Mucosa of descending colon (tissue), 3 donors: ENCODE measurements around the gene SHLD1. TPM values are rescaled to one million over a fixed set of nuclear protein-coding genes. Genes with fewer than 3 reads are reported as not detected.

Source experiments
- ATAC-seq: fragments of 200-7000 bp; cut with Tn5 transposase; one replicate; pipeline ENCODE4 v1.9.1; 2020; ENCODE audit warnings: mild to moderate bottlenecking, moderate library complexity
- DNase-seq, 3 donors: peaks; one replicate each; pipeline ENCODE4 v3.0.0-alpha.2; 2020
- H3K36me3 ChIP-seq: fragments of 200-600 bp; one replicate; pipeline ENCODE4 v1.8.0; 2021; ENCODE audit warnings: low read depth, mild to moderate bottlenecking
- H3K4me1 ChIP-seq: fragments of 200-600 bp; one replicate; pipeline ENCODE4 v1.8.0; 2021; ENCODE audit warnings: low read depth, mild to moderate bottlenecking
- H3K4me3 ChIP-seq: fragments of 200-600 bp; one replicate; pipeline ENCODE4 v1.8.0; 2021; ENCODE audit warnings: mild to moderate bottlenecking
- H3K9me3 ChIP-seq: fragments of 200-600 bp; one replicate; pipeline ENCODE4 v1.8.0; 2021; ENCODE audit warnings: mild to moderate bottlenecking
- CTCF ChIP-seq: fragments of 200-600 bp; IDR thresholded peaks from one replicate; pipeline ENCODE4 v1.8.0; 2022; ENCODE audit warnings: antibody characterized with exemption, mild to moderate bottlenecking
- intact Hi-C, 2 donors: fragments of 100-400 bp; cut with DNase I in 1 of 2; cut with micrococcal nuclease in 1 of 2; formaldehyde crosslinking; loops; one replicate each; pipeline versions ENCODE4 v1.11.0 to v1.11.1; 2022; cut with DNase I, micrococcal nuclease
- total RNA-seq, 3 donors: library from RNA; stranded (reverse); fragmentation: NEBNext Ultra II Directional in 2 of 3; extraction: Animal tissue kit (Norgen Biotek cat#: 25700) in 2 of 3; gene quantifications; one replicate each; pipeline versions ENCODE4 v1.2.1 to v1.2.4, GENCODE V29; 2021 to 2023
- donor health status: DM: no; HTN: no; CAD: no; lungs with moderate emphysema.
- donor health status: DM: no; HTN: no; CAD: no.
- donor health status: DM: no; HTN: yes; CAD: no.

The SHLD1 gene
- total RNA-seq, 3 donors from 2014 or later, result 7.5 to 8.3 (median 8.0) TPM

DNA sequence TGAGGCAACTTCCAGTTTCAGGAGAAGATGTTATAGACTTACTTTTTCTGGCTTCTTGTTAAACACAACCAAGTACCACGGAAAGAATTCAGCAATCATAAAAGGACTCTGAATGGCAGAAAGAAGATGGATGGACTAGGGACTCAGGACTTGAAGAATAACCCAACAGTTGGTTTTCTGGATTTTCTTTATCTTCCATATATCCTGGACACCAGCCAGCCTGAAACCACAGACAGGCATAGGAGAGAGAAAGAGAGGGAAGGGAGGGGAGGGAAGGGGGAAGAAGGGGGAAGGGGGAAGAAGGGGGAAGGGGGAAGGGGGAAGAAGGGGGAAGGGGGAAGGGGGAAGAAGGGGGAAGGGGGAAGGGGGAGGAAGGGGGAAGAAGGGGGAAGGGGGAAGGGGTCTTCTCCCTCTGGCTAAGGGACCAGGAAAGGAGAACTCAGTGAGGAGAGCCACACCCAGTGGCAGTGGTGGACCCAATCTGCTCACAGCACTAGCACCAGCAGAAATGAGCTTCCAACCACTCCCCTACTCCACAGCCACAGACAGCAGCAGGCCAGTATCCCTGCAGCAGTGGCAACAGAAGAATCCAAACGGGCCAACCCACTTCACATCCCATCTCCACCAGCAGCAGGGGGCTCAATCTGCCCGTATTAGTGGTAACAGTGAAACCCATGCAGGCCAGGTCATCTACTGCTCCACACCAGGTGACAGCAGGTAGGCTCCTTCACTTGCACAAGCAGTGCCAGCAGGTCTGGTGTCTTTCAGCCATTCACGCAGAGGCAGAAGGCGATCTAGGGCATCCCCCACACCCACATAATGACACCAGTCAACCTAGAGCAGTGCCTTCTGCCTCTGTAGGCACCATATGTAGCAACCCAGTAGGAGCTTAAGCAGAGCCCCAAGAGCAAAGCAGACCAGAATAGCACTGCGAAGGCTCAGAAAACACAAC is 121.5 kb downstream of the SHLD1 start:
- no peak overlapping the region for H3K4me3 ChIP-seq
- intact Hi-C loops, result no loop called here
- no peak for TF ChIP-seq CTCF
- ATAC-seq (no peak), DNase-seq (no peak)
- no peaks in the 10 kb centered on the region for H3K4me1 ChIP-seq
- no peaks in the 10 kb centered on the region for H3K36me3 ChIP-seq
- H3K9me3 ChIP-seq, result no peaks in the 10 kb centered on the region

DNA sequence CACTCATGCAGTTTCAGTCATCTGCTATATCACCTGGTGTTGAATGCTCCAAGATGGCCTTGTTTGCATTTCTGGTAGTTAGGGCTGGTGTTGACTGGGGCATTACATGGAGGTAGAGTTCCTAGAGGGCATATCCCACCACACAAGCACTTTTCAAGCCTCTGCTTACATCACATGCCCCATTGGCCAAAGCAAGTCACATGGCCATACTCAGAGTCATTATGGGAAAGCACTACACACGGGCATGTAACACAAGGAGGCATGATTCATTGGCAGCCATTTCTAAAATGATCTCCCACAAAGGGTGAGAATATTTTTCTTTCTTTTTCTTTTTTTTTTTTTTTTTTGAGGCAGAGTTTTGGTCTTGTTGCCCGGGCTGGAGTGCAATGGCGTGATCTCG is 126.9 kb downstream of the SHLD1 start:
- Histone ChIP-seq H3K9me3 (no peaks in the 10 kb centered on the region), H3K4me3 (no peak overlapping the region), H3K4me1 (no peaks in the 10 kb centered on the region), H3K36me3 (no peaks in the 10 kb centered on the region)
- intact Hi-C loops, result no loop called here
- TF ChIP-seq CTCF, result no peak
- ATAC-seq (no peak), DNase-seq (no peak)

GRCh38 chr20:5880326-5880725 is 130.1 kb downstream of the SHLD1 start:
- Histone ChIP-seq H3K4me1 (no peaks in the 10 kb centered on the region), H3K4me3 (no peak overlapping the region), H3K9me3 (no peaks in the 10 kb centered on the region), H3K36me3 (no peaks in the 10 kb centered on the region)
- DNase-seq (no peak), ATAC-seq (no peak)
- intact Hi-C loops, result no loop called here
- no peak for TF ChIP-seq CTCF

- no peak for DNase-seq
- Histone ChIP-seq H3K36me3 (no peaks in the 10 kb centered on the region), H3K4me3 (no peak overlapping the region), H3K9me3 (no peaks in the 10 kb centered on the region), H3K4me1 (no peaks in the 10 kb centered on the region)
- TF ChIP-seq CTCF, result no peak
- no peak for ATAC-seq
- intact Hi-C loops, result no loop called here
Measured at GRCh38 chr20:5881703-5882102, 131.5 kb downstream of the SHLD1 start.

DNA sequence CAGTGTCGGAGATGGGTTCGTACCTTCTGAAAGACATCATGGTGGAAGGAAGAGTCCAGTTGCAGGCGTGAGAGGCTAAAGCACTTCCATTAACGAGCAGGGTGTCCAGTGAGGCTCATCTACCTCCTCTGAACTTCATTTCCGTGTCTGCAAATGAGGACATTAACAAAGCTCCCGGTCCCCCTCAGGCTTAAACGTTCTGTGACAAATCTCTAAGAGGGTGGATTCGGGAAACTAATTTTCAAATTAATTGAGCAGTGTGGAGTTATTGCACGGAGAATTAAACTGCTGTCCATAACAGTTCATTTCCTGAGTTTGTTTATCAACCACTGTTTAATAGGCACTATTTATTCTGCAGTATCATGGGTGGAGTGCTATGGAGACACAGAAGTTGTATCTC is 132.0 kb downstream of the SHLD1 start:
- DNase-seq, result no peak
- Histone ChIP-seq H3K4me1 (no peaks in the 10 kb centered on the region), H3K4me3 (no peak overlapping the region), H3K36me3 (no peaks in the 10 kb centered on the region), H3K9me3 (no peaks in the 10 kb centered on the region)
- intact Hi-C loops, result no loop called here
- TF ChIP-seq CTCF, result no peak
- ATAC-seq, result no peak
